Kidney (tissue), 22 donors: ENCODE data around the gene ZNF334. TPM values are rescaled to one million over a fixed set of nuclear protein-coding genes. Genes with fewer than 3 reads are reported as not detected.

Source experiments
- DNase-seq, 5 donors: peaks; one replicate each; pipeline ENCODE4 v3.0.0-alpha.2; 2013 to 2020
- FAIRE-seq: peaks from 2 replicates; lab custom pipeline; 2012; peaks lifted over from hg19 to GRCh38; lab: Jason Lieb, UNC
- H3K27ac ChIP-seq, 2 donors: one replicate each; pipeline ENCODE4 v1.7.0; 2013; ENCODE audit warnings: low read depth in 2 of 2, low read length in 2 of 2, inconsistent platforms in 1 of 2
- H3K27me3 ChIP-seq: one replicate; pipeline ENCODE4 v1.7.1; 2013; ENCODE audit warnings: low read length, inconsistent platforms; ENCODE audit not compliant: control insufficient read depth, insufficient read depth
- H3K36me3 ChIP-seq, 3 donors: one replicate each; pipeline versions ENCODE4 v1.7.0 to v1.7.1; 2013; ENCODE audit warnings: low read length in 3 of 3, control low read depth in 1 of 3, inconsistent platforms in 1 of 3; ENCODE audit not compliant: insufficient read depth in 3 of 3, control insufficient read depth in 2 of 3
- H3K4me1 ChIP-seq, 3 donors: one replicate each; pipeline versions ENCODE4 v1.7.0 to v1.7.1; 2013; ENCODE audit warnings: low read length in 3 of 3, inconsistent platforms in 1 of 3, low read depth in 1 of 3; ENCODE audit not compliant: control insufficient read depth in 2 of 3, insufficient read depth in 2 of 3
- H3K4me3 ChIP-seq, 3 donors: one replicate each; pipeline versions ENCODE4 v1.7.0 to v1.8.1; 2013; ENCODE audit warnings: low read length in 3 of 3, control low read depth in 1 of 3, inconsistent platforms in 1 of 3
- H3K9ac ChIP-seq, 3 donors: one replicate each; pipeline versions ENCODE4 v1.7.0 to v1.7.1; 2013; ENCODE audit warnings: low read length in 3 of 3, control low read depth in 1 of 3, inconsistent platforms in 1 of 3
- H3K9me3 ChIP-seq, 3 donors: one replicate each; pipeline versions ENCODE4 v1.7.0 to v1.7.1; 2013; ENCODE audit warnings: low read length in 3 of 3, control low read depth in 1 of 3, inconsistent platforms in 1 of 3; ENCODE audit not compliant: control insufficient read depth in 2 of 3, insufficient read depth in 1 of 3
- CTCF ChIP-seq: IDR thresholded peaks from 3 replicates; pipeline ENCODE4 v1.5.1; 2012; ENCODE audit warnings: mild to moderate bottlenecking, moderate library complexity, borderline replicate concordance; ENCODE audit not compliant: insufficient read depth; ENCODE audit errors: extremely low read depth
- intact Hi-C: fragments of 100-400 bp; cut with DNase I; formaldehyde crosslinking; loops from one replicate; pipeline ENCODE4 v1.11.1; 2022
- long read RNA-seq, 10 donors: library from polyadenylated mRNA in 1 of 10; unstranded in 1 of 10; transcript quantifications; one replicate each; pipeline ENCODE4 v2.0.0 and lab custom pipeline, GENCODE V29; 2021 to 2026
- polyA plus RNA-seq: library from polyadenylated mRNA; stranded (reverse); fragments of 350-450 nt; fragmentation: Illumina TruSeq; extraction: RNeasy Lipid Tissue Mini Kit (QIAGEN cat#74804); gene quantifications from one replicate; pipeline ENCODE4 v1.2.3, GENCODE V29; 2014; ENCODE audit warnings: low read depth, low replicate concordance; ENCODE audit not compliant: insufficient read depth
- total RNA-seq: library from RNA; stranded (reverse); fragmentation: NEBNext Ultra II Directional; extraction: Animal tissue kit (Norgen Biotek cat#: 25700); gene quantifications from one replicate; pipeline ENCODE4 v1.2.1, GENCODE V29; 2021
- donor health status: control.
- donor health status: control.
- donor health status: control.
- donor health status: control.
- donor health status: control.
- donor health status: DM: yes; HTN: yes; CAD: no.
- donor health status: Normal renal cell carcinoma (clear cell type).

The ZNF334 gene
- total RNA-seq (8.2 TPM), polyA plus RNA-seq (3.7 TPM)
- long read RNA-seq, donor 1, partial matches to known transcripts = 0 of 2 reads
- long read RNA-seq, donor 1, other reads (novel, unspliced or antisense) = 0 of 2 reads
- long read RNA-seq, donor 2, partial matches to known transcripts = 0 of 1 reads
- long read RNA-seq, donor 2, other reads (novel, unspliced or antisense) = 0 of 1 reads
- long read RNA-seq, donor 3, partial matches to known transcripts = 0 of 5 reads
- long read RNA-seq, donor 3, other reads (novel, unspliced or antisense) = 0 of 5 reads
- long read RNA-seq, donor 4 = 0 reads
- long read RNA-seq, donor 5 = 0 reads
- long read RNA-seq, donor 6, partial matches to known transcripts = 0 of 1 reads
- long read RNA-seq, donor 6, other reads (novel, unspliced or antisense) = 0 of 1 reads
- long read RNA-seq, donor 7, partial matches to known transcripts = 0 of 6 reads
- long read RNA-seq, donor 7, other reads (novel, unspliced or antisense) = 6 of 6 reads
- long read RNA-seq, donor 8, partial matches to known transcripts = 0 of 1 reads
- long read RNA-seq, donor 8, other reads (novel, unspliced or antisense) = 0 of 1 reads
- long read RNA-seq, donor 9 = 0 reads
- long read RNA-seq, donor 10, partial matches to known transcripts = 0 of 6 reads
- long read RNA-seq, donor 10, other reads (novel, unspliced or antisense) = 0 of 6 reads

DNA sequence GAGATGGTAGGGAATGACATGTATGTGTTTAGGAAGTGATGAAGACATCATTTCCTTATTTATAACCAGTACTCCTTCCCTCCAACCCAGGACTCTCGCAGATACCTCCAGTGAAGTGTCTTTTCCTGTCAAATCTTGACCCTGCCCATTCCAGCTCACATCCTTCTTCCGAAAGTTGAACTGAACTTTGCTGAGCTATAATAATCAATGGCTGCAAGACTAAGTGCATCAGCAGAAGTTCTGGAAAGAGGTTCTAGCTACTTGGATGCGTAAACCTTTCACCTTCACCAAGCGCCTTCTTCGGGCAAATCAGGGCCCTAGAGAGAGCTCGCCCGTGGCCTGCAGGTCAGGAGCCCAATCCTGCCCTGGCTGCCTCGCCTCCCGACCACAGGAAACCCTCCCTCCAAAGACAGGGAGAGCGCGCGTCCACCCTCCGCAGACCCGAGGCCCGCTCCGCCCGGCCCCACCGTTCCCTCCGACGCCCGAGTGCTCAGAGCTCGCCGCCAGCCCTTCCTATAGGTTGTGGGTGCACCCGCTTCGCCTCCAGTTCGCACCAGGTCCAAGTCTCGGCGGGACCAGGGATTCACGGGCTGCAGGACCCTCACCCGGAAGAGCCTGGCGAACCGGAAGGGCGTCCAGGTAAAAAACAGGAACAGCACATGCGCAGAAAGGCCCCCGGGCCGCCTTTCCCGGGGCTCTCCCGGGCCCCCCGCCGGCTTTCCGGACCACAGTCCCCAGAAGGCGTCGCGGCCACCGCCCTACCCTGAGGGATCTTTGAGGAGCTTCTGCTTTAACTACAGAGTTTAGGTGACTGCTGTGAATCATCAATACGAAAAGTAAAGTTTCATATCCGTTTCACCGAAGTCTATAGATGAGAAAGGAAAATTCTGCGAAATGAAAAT lies at the start of gene ZNF334:
ZNF334 (minus strand) TSS at position 617 of the 902 bp plus-strand sequence. CDS start 1,457 bp downstream, outside the sequence.
- H3K9ac ChIP-seq = peak within 1 kb of the TSS in 2 of 3 donors; percentile 38 to 74
- DNase-seq (peak; percentile 80 to 92 (median 90)), FAIRE-seq (no peak)
- intact Hi-C loops = no loop called here
- peak within 1 kb of the TSS; percentile 71 to 90 (median 79) for H3K4me3 ChIP-seq
- TF ChIP-seq CTCF = no peak
- no peak within 1 kb of the TSS for H3K27ac ChIP-seq
- H3K4me1 ChIP-seq = no peaks in the 10 kb centered on the region
- H3K36me3 ChIP-seq = no peaks in the 10 kb centered on the region
- no peaks in the 10 kb centered on the region for H3K9me3 ChIP-seq
- H3K27me3 ChIP-seq = no peaks in the 10 kb centered on the region

- Histone ChIP-seq H3K9me3 (no peaks in the 10 kb centered on the region), H3K9ac (peak overlapping the region in 2 of 3 donors; percentile 6 to 31), H3K27me3 (no peaks in the 10 kb centered on the region), H3K4me1 (peaks cover 0 to 3% (median 0%) of the 10 kb centered on the region in 3 donors), H3K27ac (peak overlapping the region in 1 of 2 donors; percentile 9), H3K4me3 (peak overlapping the region; percentile 29 to 45 (median 35)), H3K36me3 (peaks cover 0 to 11% (median under 1%) of the 10 kb centered on the region in 3 donors)
- DNase-seq = peak in 4 of 5 donors; percentile 85 to 92 (median 89)
- intact Hi-C loops = no loop called here
- FAIRE-seq = no peak
- TF ChIP-seq CTCF = peak; percentile 70
Observed at GRCh38 chr20:46562373-46563169, 49.2 kb upstream of the ZNF334 start.

- Histone ChIP-seq H3K9me3 (no peaks in the 10 kb centered on the region), H3K36me3 (peaks cover 0 to 11% (median 0%) of the 10 kb centered on the region in 3 donors), H3K4me1 (peaks cover 0 to 3% (median 0%) of the 10 kb centered on the region in 3 donors), H3K27ac (peak overlapping the region in 1 of 2 donors; percentile 9), H3K4me3 (peak overlapping the region in 2 of 3 donors; percentile 35 to 45), H3K9ac (peak overlapping the region in 2 of 3 donors; percentile 6 to 31), H3K27me3 (no peaks in the 10 kb centered on the region)
- TF ChIP-seq CTCF = no peak
- intact Hi-C loops = no loop called here
- FAIRE-seq (no peak), DNase-seq (no peak)
Observed at GRCh38 chr20:46562009-46562372, 48.6 kb upstream of the ZNF334 start.
